GM12878 (cell line): ENCODE results near the gene CFAP54. TPM values are rescaled to one million over a fixed set of nuclear protein-coding genes. Genes with fewer than 3 reads are reported as not detected.
A peak's percentile ranks its signal among the peaks of the same experiment; 100 is the strongest.

Experiments used
- ATAC-seq: fragments of 200-7000 bp; cut with Tn5 transposase; 3 replicates; pipeline ENCODE4 v1.9.1; 2020; ENCODE audit warnings: mild to moderate bottlenecking, moderate library complexity
- BruUV-seq: library from RNA; stranded (reverse); fragments of 400-500 nt; replicated peaks from 2 replicates; lab custom pipeline; 2021; lab: Mats Ljungman, UMichigan
- CTCF ChIA-PET: fragments of 300-600 bp; sonication (Branson Sonifier 250); formaldehyde crosslinking; extraction: SDS; loops from one replicate; lab custom pipeline; 2021; ENCODE audit warnings: inconsistent platforms; lab: Yijun Ruan, JAX
- POLR2A ChIA-PET: fragments of 350-600 bp; formaldehyde crosslinking; extraction: SDS; loops from one replicate; lab custom pipeline; 2021; ENCODE audit warnings: inconsistent platforms; lab: Charles Lee
- RAD21 ChIA-PET: fragments of 300-600 bp; sonication (Branson Sonifier 250); formaldehyde crosslinking; loops from one replicate; lab custom pipeline; 2023; ENCODE audit warnings: antibody characterized with exemption; ENCODE audit not compliant: unreplicated experiment; lab: Charles Lee
- SMC1A ChIA-PET: fragments of 300-600 bp; sonication (Branson Sonifier 250); formaldehyde crosslinking; loops from one replicate; lab custom pipeline; 2023; ENCODE audit not compliant: unreplicated experiment, uncharacterized antibody; lab: Charles Lee
- DNase-seq: peaks from one replicate; pipeline ENCODE4 v3.0.0-alpha.2; 2011; ENCODE audit warnings: low read depth, low spot score
- FAIRE-seq: peaks from 3 replicates; lab custom pipeline; 2011; peaks lifted over from hg19 to GRCh38; lab: Jason Lieb, UNC
- H2AFZ ChIP-seq: 2 replicates; pipeline ENCODE4 v1.6.0; 2011; ENCODE audit warnings: low read depth, low read length, control low read depth; ENCODE audit not compliant: control insufficient read depth
- H3K27ac ChIP-seq: 2 replicates; pipeline ENCODE4 v1.5.1; 2011; ENCODE audit warnings: control low read depth; ENCODE audit not compliant: control insufficient read depth, insufficient read depth
- H3K27me3 ChIP-seq, 2 experiments: replicated peaks in 1 of 2; 2 replicates each; pipeline versions ENCODE4 v1.6.0 to v1.6.1; 2011; ENCODE audit warnings: low read length in 1 of 2; ENCODE audit not compliant: control insufficient read depth in 2 of 2, insufficient read depth in 2 of 2
- H3K36me3 ChIP-seq, 2 experiments: 2 replicates each; pipeline ENCODE4 v1.5.1; 2011; ENCODE audit warnings: low read length in 1 of 2; ENCODE audit not compliant: control insufficient read depth in 2 of 2, insufficient read depth in 2 of 2
- H3K4me1 ChIP-seq: 2 replicates; pipeline ENCODE4 v1.6.1; 2011; ENCODE audit warnings: mild to moderate bottlenecking, low read length, moderate library complexity, mixed read lengths; ENCODE audit not compliant: control insufficient read depth, insufficient read depth
- H3K4me2 ChIP-seq: 2 replicates; pipeline ENCODE4 v1.6.0; 2011; ENCODE audit warnings: control low read depth; ENCODE audit not compliant: control insufficient read depth, insufficient read depth
- H3K4me3 ChIP-seq: fragments of 200-600 bp; sonication (generic); 2 replicates; pipeline ENCODE4 v1.5.1; 2016
- H3K79me2 ChIP-seq: 2 replicates; pipeline ENCODE4 v1.6.0; 2011; ENCODE audit warnings: low read length; ENCODE audit not compliant: control insufficient read depth, insufficient read depth
- H3K9ac ChIP-seq: 2 replicates; pipeline ENCODE4 v1.8.0; 2011; ENCODE audit warnings: low read length, control low read depth, mixed read lengths; ENCODE audit not compliant: control insufficient read depth, insufficient read depth
- H3K9me3 ChIP-seq: replicated peaks from 3 replicates; pipeline ENCODE4 v1.5.1; 2011; ENCODE audit warnings: mild to moderate bottlenecking, low read length; ENCODE audit not compliant: control insufficient read depth, insufficient read depth
- H4K20me1 ChIP-seq: 2 replicates; pipeline ENCODE4 v1.6.0; 2011; ENCODE audit not compliant: control insufficient read depth, insufficient read depth
- ATF2 ChIP-seq: IDR thresholded peaks from 2 replicates; pipeline ENCODE4 v1.6.1; 2012; ENCODE audit warnings: low read length, inconsistent platforms
- BRCA1 ChIP-seq: IDR thresholded peaks from 2 replicates; pipeline ENCODE4 v1.6.1; 2011; ENCODE audit warnings: low read depth, low read length, improper control_type of control experiment
- DPF2 ChIP-seq: fragments of 450-650 bp; IDR thresholded peaks from 2 replicates; pipeline ENCODE4 v1.6.1; 2017; ENCODE audit warnings: mild to moderate bottlenecking
- EGR1 ChIP-seq, 2 experiments: IDR thresholded peaks; 1 replicate in 1 of 2; 2 replicates in 1 of 2; pipeline ENCODE4 v1.6.1; 2011 to 2012; ENCODE audit warnings: low read depth in 2 of 2, low read length in 2 of 2, borderline replicate concordance in 1 of 2, mild to moderate bottlenecking in 1 of 2, moderate library complexity in 1 of 2
- ESRRA ChIP-seq: IDR thresholded peaks from 2 replicates; pipeline ENCODE4 v1.6.1; 2012; ENCODE audit warnings: mild to moderate bottlenecking, low read length, improper control_type of control experiment
- MEF2B ChIP-seq: fragments of 450-650 bp; IDR thresholded peaks from 2 replicates; pipeline ENCODE4 v1.6.1; 2018; ENCODE audit warnings: mild to moderate bottlenecking, moderate library complexity; ENCODE audit not compliant: partially characterized antibody, poor library complexity, severe bottlenecking
- NR2C1 ChIP-seq: fragments of 450-650 bp; IDR thresholded peaks from 2 replicates; pipeline ENCODE4 v1.6.1; 2017; ENCODE audit warnings: antibody characterized with exemption, mild to moderate bottlenecking, moderate library complexity
- PBX3 ChIP-seq: IDR thresholded peaks from 2 replicates; pipeline ENCODE4 v1.6.1; 2011; ENCODE audit warnings: mild to moderate bottlenecking, low read depth, low read length, moderate library complexity; ENCODE audit not compliant: insufficient replicate concordance
- RELB ChIP-seq: fragments of 450-650 bp; IDR thresholded peaks from 2 replicates; pipeline ENCODE4 v1.6.1; 2017; ENCODE audit warnings: low read depth, mild to moderate bottlenecking, moderate library complexity
- SMAD1 ChIP-seq: fragments of 450-650 bp; IDR thresholded peaks from 2 replicates; pipeline ENCODE4 v1.6.1; 2018; ENCODE audit warnings: mild to moderate bottlenecking, low read depth; ENCODE audit not compliant: partially characterized antibody
- SREBF2 ChIP-seq: IDR thresholded peaks from 2 replicates; pipeline ENCODE4 v1.6.1; 2012; ENCODE audit warnings: mild to moderate bottlenecking, low read length
- SRF ChIP-seq, 2 experiments: IDR thresholded peaks; 2 replicates each; pipeline ENCODE4 v1.6.1; 2011; ENCODE audit warnings: low read depth in 2 of 2, low read length in 2 of 2, mild to moderate bottlenecking in 1 of 2, moderate library complexity in 1 of 2
- YY1 ChIP-seq: IDR thresholded peaks from 2 replicates; pipeline ENCODE4 v1.6.1; 2011; ENCODE audit warnings: low read depth, mild to moderate bottlenecking, low read length
- ZNF687 ChIP-seq: fragments of 450-650 bp; IDR thresholded peaks from 2 replicates; pipeline ENCODE4 v1.6.1; 2017; ENCODE audit warnings: mild to moderate bottlenecking, moderate library complexity
- WGBS: methylation state at CpG from one replicate; pipeline ENCODE4 v1.1.6; 2016; ENCODE audit warnings: low lambda C conversion rate; ENCODE audit not compliant: insufficient replicate concordance, insufficient coverage; ENCODE audit errors: missing lambda C conversion rate; 5-methylcytosine and 5-hydroxymethylcytosine counted together
- in situ Hi-C: fragments of 300-500 bp; cut with MboI; formaldehyde crosslinking; loops from 9 replicates; pipeline ENCODE4 v1.14.3; 2018; ENCODE audit warnings: mixed read lengths
- intact Hi-C: fragments of 100-400 bp; cut with micrococcal nuclease; formaldehyde crosslinking; loops from one replicate; pipeline ENCODE4 v1.14.2; 2022; ENCODE audit not compliant: unreplicated experiment
- polyA plus RNA-seq, 11 experiments: library from polyadenylated mRNA; depleted of rRNA in 4 of 11; unstranded in 6 of 11; stranded (reverse) in 5 of 11; fragments of >200 nt; fragmentation: Nextera tagmentation in 4 of 11; fragmentation: Illumina TruSeq in 1 of 11; extraction: Ambion mirVana in 4 of 11; extraction: Trizol in 1 of 11; gene quantifications; 1 replicate in 1 of 11; 2 replicates in 10 of 11; pipeline versions ENCODE4 v1.2.1 to v1.2.3, GENCODE V29; 2011 to 2016; ENCODE audit warnings: inconsistent platforms in 2 of 11, missing spikeins in 2 of 11, low read depth in 1 of 11
- total RNA-seq, 4 experiments: library from RNA; depleted of rRNA in 3 of 4; stranded (reverse); fragments of >200 nt in 3 of 4; fragmentation: Illumina TruSeq in 1 of 4; extraction: Trizol in 1 of 4; gene quantifications; 2 replicates each; pipeline versions ENCODE4 v1.2.1 to v1.2.3, GENCODE V29; 2013 to 2021

Gene CFAP54
- total and polyA plus RNA-seq, 10 of the 15 experiments (the other 5 are each of a cell fraction or from before 2014, with no cell fraction given) = 0.19 to 1.5 (median 0.56) TPM

GRCh38 chr12:96886998-96887677 is 397.8 kb downstream of the CFAP54 start:
- 69% methylated on average over 4 of the region's 4 CpGs for WGBS
- Histone ChIP-seq H2AFZ (no peak overlapping the region), H3K4me3 (no peak overlapping the region), H3K4me2 (no peak overlapping the region), H3K27me3 (no peaks in the 10 kb centered on the region)
- RAD21 ChIA-PET = no interaction called here
- in situ Hi-C loops = no loop called here
- TF ChIP-seq ATF2 (no peak), BRCA1 (no peak), SRF (IDR thresholded peaks at IDR 0.05; ENCODE audit: low read depth in 2 of 2, low read length in 2 of 2) (no peak), EGR1 (IDR thresholded peaks at IDR 0.05; ENCODE audit: borderline replicate concordance in 1 of 2, low read depth in 2 of 2, low read length in 2 of 2) (no peak), YY1 (no peak), NR2C1 (no peak), SREBF2 (no peak), DPF2 (no peak), ESRRA (no peak), PBX3 (no peak), RELB (no peak), ZNF687 (no peak), SMAD1 (no peak), MEF2B (no peak)
- TF ChIP-seq, all 136 proteins: peak for 0
- no peaks in the 10 kb centered on the region for H4K20me1 ChIP-seq
- peaks cover 1% of the 10 kb centered on the region; the same call in 1 of the 3 replicates for H3K9me3 ChIP-seq
- FAIRE-seq = no peak
- no peaks in the 10 kb centered on the region for H3K79me2 ChIP-seq
- no peak overlapping the region for H3K27ac ChIP-seq
- ChIA-PET CTCF (no interaction called here), POLR2A (no interaction called here), SMC1A (no interaction called here)
- no TSS peak for BruUV-seq
- intact Hi-C loops = no loop called here
- no peaks in the 10 kb centered on the region for H3K4me1 ChIP-seq
- no peaks in the 10 kb centered on the region for H3K36me3 ChIP-seq
- no peak overlapping the region for H3K9ac ChIP-seq
- DNase-seq = no peak
- ATAC-seq = peak; percentile 56
